Tibial nerve (tissue), 3 donors: ENCODE data around the gene ANGPTL4.

Experiments
- POLR2A ChIP-seq, 2 donors: fragments of 450-650 bp; IDR thresholded peaks; one replicate each; pipeline ENCODE4 v1.6.1; 2017; ENCODE audit warnings: antibody characterized with exemption in 2 of 2, mild to moderate bottlenecking in 2 of 2, moderate library complexity in 2 of 2
- TF ChIP-seq, protein P1 (sequence below), 5 experiments: fragments of 200-600 bp in 3 of 5; fragments of 450-650 bp in 2 of 5; sonication (generic) in 3 of 5; IDR thresholded peaks; one replicate each; pipeline ENCODE4 v1.5.1; 2016 to 2019; ENCODE audit warnings: antibody characterized with exemption in 5 of 5, mild to moderate bottlenecking in 3 of 5, moderate library complexity in 2 of 5

DNA sequence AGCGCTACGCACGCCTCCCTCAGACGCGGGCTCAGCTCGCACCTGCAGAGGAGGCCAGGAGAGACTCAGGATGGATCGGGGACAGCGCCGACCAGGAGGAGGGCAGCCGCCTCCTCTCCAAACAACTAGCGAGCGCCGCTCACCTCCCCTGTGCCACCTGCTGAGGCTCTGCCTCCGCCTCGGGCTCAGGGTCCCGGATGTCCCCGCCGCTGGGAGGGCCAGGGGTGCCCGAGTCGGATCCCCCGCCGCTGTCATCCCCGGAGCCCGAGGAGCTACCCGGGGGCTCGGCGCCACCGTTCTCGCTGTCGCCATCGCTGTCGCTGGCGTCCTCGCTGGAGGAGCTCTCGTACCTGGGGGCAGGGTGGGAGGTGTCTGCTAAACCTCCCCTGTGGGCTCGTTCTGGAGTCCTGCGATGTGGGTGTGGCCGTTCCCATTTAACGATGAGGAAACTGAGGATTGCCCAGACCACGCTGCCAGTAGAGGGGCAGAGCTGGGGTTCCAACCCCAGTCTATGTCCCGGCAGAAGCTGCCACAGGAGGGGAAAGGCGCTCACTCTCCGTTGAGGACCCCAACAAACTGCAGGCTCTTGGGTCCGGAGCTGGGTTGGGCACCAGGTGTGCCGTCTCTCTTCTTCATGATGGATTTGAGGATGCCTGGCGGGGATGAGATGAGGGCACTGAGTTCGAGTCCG lies 30.0 kb upstream of the ANGPTL4 start:
- TF ChIP-seq, protein P1, sequence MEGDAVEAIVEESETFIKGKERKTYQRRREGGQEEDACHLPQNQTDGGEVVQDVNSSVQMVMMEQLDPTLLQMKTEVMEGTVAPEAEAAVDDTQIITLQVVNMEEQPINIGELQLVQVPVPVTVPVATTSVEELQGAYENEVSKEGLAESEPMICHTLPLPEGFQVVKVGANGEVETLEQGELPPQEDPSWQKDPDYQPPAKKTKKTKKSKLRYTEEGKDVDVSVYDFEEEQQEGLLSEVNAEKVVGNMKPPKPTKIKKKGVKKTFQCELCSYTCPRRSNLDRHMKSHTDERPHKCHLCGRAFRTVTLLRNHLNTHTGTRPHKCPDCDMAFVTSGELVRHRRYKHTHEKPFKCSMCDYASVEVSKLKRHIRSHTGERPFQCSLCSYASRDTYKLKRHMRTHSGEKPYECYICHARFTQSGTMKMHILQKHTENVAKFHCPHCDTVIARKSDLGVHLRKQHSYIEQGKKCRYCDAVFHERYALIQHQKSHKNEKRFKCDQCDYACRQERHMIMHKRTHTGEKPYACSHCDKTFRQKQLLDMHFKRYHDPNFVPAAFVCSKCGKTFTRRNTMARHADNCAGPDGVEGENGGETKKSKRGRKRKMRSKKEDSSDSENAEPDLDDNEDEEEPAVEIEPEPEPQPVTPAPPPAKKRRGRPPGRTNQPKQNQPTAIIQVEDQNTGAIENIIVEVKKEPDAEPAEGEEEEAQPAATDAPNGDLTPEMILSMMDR (IDR thresholded peaks at IDR 0.05) = no peak
- no peak for TF ChIP-seq POLR2A (IDR thresholded peaks at IDR 0.05)
